HCT116 (cell line): ENCODE data around the gene TCL1B.

ENCODE experiments used
- EZH2 ChIP-seq: fragments of 200-600 bp; sonication (generic); IDR thresholded peaks from 2 replicates; pipeline ENCODE4 v1.6.1; 2017; ENCODE audit warnings: antibody characterized with exemption, mixed run types
- POLR2A ChIP-seq: IDR thresholded peaks from 2 replicates; pipeline ENCODE4 v1.7.0; 2011; ENCODE audit warnings: borderline replicate concordance; ENCODE audit not compliant: insufficient read depth, insufficient read length; ENCODE audit errors: extremely low read depth
- TF ChIP-seq, protein P1 (sequence below), 3 experiments: fragments of 200-600 bp in 1 of 3; sonication (generic) in 1 of 3; IDR thresholded peaks in 2 of 3; conservative IDR thresholded peaks in 1 of 3; 2 replicates each; pipeline ENCODE4 v1.5.1; 2012 to 2017; ENCODE audit warnings: low read depth in 2 of 3, low read length in 2 of 3, antibody characterized with exemption in 1 of 3, borderline replicate concordance in 1 of 3, control low read depth in 1 of 3, mild to moderate bottlenecking in 1 of 3, mixed read lengths in 1 of 3, mixed run types in 1 of 3, moderate library complexity in 1 of 3; ENCODE audit not compliant: insufficient read depth in 1 of 3

DNA sequence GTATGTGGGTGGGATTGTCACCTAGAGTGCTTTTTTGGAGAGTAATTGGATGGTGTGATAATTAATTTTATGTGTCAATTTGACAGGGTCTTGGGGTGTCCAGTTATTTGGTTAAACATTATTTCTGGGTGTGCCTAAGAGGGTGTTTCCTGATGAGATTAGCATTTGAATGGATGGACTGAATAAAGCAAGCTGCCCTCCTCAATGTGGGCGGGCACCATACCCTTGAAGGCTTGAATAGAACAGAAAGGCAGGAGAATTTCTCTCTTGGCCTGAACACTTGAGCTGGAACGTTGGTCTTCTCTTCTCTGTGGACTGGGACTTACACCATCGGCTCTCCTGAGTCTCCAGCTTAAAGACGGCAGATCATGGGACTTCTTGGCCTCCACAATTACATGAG is 28.8 kb upstream of the TCL1B start:
- TF ChIP-seq, protein P1, sequence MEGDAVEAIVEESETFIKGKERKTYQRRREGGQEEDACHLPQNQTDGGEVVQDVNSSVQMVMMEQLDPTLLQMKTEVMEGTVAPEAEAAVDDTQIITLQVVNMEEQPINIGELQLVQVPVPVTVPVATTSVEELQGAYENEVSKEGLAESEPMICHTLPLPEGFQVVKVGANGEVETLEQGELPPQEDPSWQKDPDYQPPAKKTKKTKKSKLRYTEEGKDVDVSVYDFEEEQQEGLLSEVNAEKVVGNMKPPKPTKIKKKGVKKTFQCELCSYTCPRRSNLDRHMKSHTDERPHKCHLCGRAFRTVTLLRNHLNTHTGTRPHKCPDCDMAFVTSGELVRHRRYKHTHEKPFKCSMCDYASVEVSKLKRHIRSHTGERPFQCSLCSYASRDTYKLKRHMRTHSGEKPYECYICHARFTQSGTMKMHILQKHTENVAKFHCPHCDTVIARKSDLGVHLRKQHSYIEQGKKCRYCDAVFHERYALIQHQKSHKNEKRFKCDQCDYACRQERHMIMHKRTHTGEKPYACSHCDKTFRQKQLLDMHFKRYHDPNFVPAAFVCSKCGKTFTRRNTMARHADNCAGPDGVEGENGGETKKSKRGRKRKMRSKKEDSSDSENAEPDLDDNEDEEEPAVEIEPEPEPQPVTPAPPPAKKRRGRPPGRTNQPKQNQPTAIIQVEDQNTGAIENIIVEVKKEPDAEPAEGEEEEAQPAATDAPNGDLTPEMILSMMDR (IDR thresholded peaks at IDR 0.05 in 2 of 3, conservative IDR thresholded peaks at IDR 0.05 in 1 of 3; ENCODE audit: borderline replicate concordance in 1 of 3, insufficient read depth in 1 of 3, low read depth in 2 of 3, low read length in 2 of 3): no peak
- TF ChIP-seq POLR2A (no peak), EZH2 (no peak)
